Mesendoderm (in vitro differentiated cells): ENCODE measurements around the gene DENND4C.

ENCODE experiments used
- DNase-seq: peaks from one replicate; pipeline ENCODE4 v3.0.0; 2013
- H2AK5ac ChIP-seq: 2 replicates; pipeline ENCODE4 v1.6.1; 2013; ENCODE audit warnings: low read length, inconsistent platforms
- H2BK120ac ChIP-seq: 2 replicates; pipeline ENCODE4 v1.6.1; 2013; ENCODE audit warnings: low read depth, mild to moderate bottlenecking, low read length, moderate library complexity, mixed read lengths
- H2BK15ac ChIP-seq: replicated peaks from 2 replicates; pipeline ENCODE4 v1.6.1; 2013; ENCODE audit warnings: low read depth, mild to moderate bottlenecking, moderate library complexity
- H2BK5ac ChIP-seq: 2 replicates; pipeline ENCODE4 v1.6.1; 2013; ENCODE audit warnings: low read length, inconsistent platforms
- H3K18ac ChIP-seq: 2 replicates; pipeline ENCODE4 v1.6.1; 2013; ENCODE audit warnings: mild to moderate bottlenecking, low read length, mixed read lengths
- H3K23ac ChIP-seq: one replicate; pipeline ENCODE4 v1.6.1; 2013; ENCODE audit warnings: low read length
- H3K27ac ChIP-seq: 2 replicates; pipeline ENCODE4 v1.5.1; 2013; ENCODE audit warnings: low read depth, mild to moderate bottlenecking, inconsistent platforms, low read length, moderate library complexity
- H3K27me3 ChIP-seq: 2 replicates; pipeline ENCODE4 v1.6.1; 2013; ENCODE audit warnings: low read length, control low read depth, mild to moderate bottlenecking, inconsistent platforms; ENCODE audit not compliant: insufficient read depth, poor library complexity
- H3K36me3 ChIP-seq: 2 replicates; pipeline ENCODE4 v1.6.1; 2013; ENCODE audit warnings: low read length, inconsistent platforms; ENCODE audit not compliant: control insufficient read depth, insufficient read depth
- H3K4ac ChIP-seq: one replicate; pipeline ENCODE4 v1.6.1; 2013; ENCODE audit warnings: low read depth, mild to moderate bottlenecking, low read length, moderate library complexity
- H3K4me1 ChIP-seq: 2 replicates; pipeline ENCODE4 v1.6.1; 2013; ENCODE audit warnings: low read depth, low read length, inconsistent platforms; ENCODE audit not compliant: control insufficient read depth
- H3K4me2 ChIP-seq: 2 replicates; pipeline ENCODE4 v1.6.1; 2013; ENCODE audit warnings: low read length
- H3K4me3 ChIP-seq: 2 replicates; pipeline ENCODE4 v1.5.1; 2013; ENCODE audit warnings: mild to moderate bottlenecking, low read length
- H3K56ac ChIP-seq: one replicate; pipeline ENCODE4 v1.6.1; 2013; ENCODE audit warnings: low read length
- H3K79me1 ChIP-seq: 2 replicates; pipeline ENCODE4 v1.6.1; 2013; ENCODE audit warnings: low read length, inconsistent platforms
- H3K79me2 ChIP-seq: 2 replicates; pipeline ENCODE4 v1.6.1; 2013; ENCODE audit warnings: mild to moderate bottlenecking, low read length; ENCODE audit not compliant: control insufficient read depth, insufficient read depth
- H3K9ac ChIP-seq: 2 replicates; pipeline ENCODE4 v1.6.1; 2013; ENCODE audit warnings: low read length, inconsistent platforms
- H4K5ac ChIP-seq: one replicate; pipeline ENCODE4 v1.6.1; 2013; ENCODE audit warnings: low read length
- H4K8ac ChIP-seq: one replicate; pipeline ENCODE4 v1.6.1; 2013; ENCODE audit warnings: low read depth, mild to moderate bottlenecking, control low read depth, low read length, moderate library complexity
- WGBS: extraction: QIAGEN DNeasy Blood & Tissue Kit; methylation state at CpG from one replicate; pipeline ENCODE4 v1.1.7; 2013; ENCODE audit warnings: low lambda C conversion rate, missing lambda C conversion rate; ENCODE audit not compliant: insufficient coverage; ENCODE audit errors: extremely low coverage; 5-methylcytosine and 5-hydroxymethylcytosine counted together

Gene DENND4C

GRCh38 chr9:19229595-19230354 lies 718 bp upstream of the DENND4C start:
- Histone ChIP-seq H3K79me1 (peaks cover 2% of the 10 kb centered on the region), H3K27me3 (no peaks in the 10 kb centered on the region), H3K4me3 (peak overlapping the region; percentile 43), H3K56ac (peak overlapping the region; percentile 77), H3K27ac (peak overlapping the region; percentile 58), H3K4me1 (peaks cover 4% of the 10 kb centered on the region), H3K79me2 (peaks cover 11% of the 10 kb centered on the region), H4K8ac (no peak overlapping the region), H3K18ac (peak overlapping the region; percentile 33), H2BK120ac (no peak overlapping the region), H4K5ac (no peak overlapping the region), H3K9ac (peak overlapping the region; percentile 58), H2BK5ac (no peak overlapping the region), H3K36me3 (no peaks in the 10 kb centered on the region), H3K4ac (no peak overlapping the region), H2AK5ac (no peak overlapping the region), H3K4me2 (peak overlapping the region; percentile 87), H2BK15ac (no peak overlapping the region), H3K23ac (no peak overlapping the region)
- no CpG with 5 or more reads among the region's 41 CpGs for WGBS
- peak; percentile 89 for DNase-seq

GRCh38 chr9:19231126-19231903 lies 822 bp downstream of the DENND4C start:
- Histone ChIP-seq H3K4me3 (peak overlapping the region; percentile 82), H3K18ac (peak overlapping the region; percentile 52), H3K27me3 (no peaks in the 10 kb centered on the region), H4K5ac (no peak overlapping the region), H3K4ac (peak overlapping the region; percentile 72), H3K23ac (no peak overlapping the region), H2BK120ac (peak overlapping the region; percentile 18), H3K79me1 (peaks cover 2% of the 10 kb centered on the region), H3K79me2 (peaks cover 11% of the 10 kb centered on the region), H4K8ac (no peak overlapping the region), H2BK5ac (no peak overlapping the region), H2AK5ac (no peak overlapping the region), H3K4me2 (peak overlapping the region; percentile 78), H2BK15ac (no peak overlapping the region), H3K56ac (peak overlapping the region; percentile 97), H3K9ac (peak overlapping the region; percentile 92), H3K4me1 (peaks cover 4% of the 10 kb centered on the region), H3K27ac (peak overlapping the region; percentile 88), H3K36me3 (no peaks in the 10 kb centered on the region)
- no CpG with 5 or more reads among the region's 35 CpGs for WGBS
- DNase-seq, result peak; percentile 56

- Histone ChIP-seq H3K27ac (no peak overlapping the region), H3K79me2 (peaks cover 14% of the 10 kb centered on the region)
Observed at GRCh38 chr9:19231904-19232822, 1.7 kb downstream of the DENND4C start.

GRCh38 chr9:19232823-19233194 lies 2.3 kb downstream of the DENND4C start:
- H2BK15ac ChIP-seq, result no peak overlapping the region
- H2AK5ac ChIP-seq, result no peak overlapping the region
- H3K4me2 ChIP-seq, result no peak overlapping the region
- H3K4ac ChIP-seq, result no peak overlapping the region
- peaks cover 14% of the 10 kb centered on the region for H3K79me2 ChIP-seq
- H2BK5ac ChIP-seq, result no peak overlapping the region
- no peaks in the 10 kb centered on the region for H3K27me3 ChIP-seq
- H3K18ac ChIP-seq, result no peak overlapping the region
- H3K23ac ChIP-seq, result no peak overlapping the region
- no peaks in the 10 kb centered on the region for H3K36me3 ChIP-seq
- no peak overlapping the region for H3K27ac ChIP-seq
- H3K9ac ChIP-seq, result no peak overlapping the region
- peaks cover 4% of the 10 kb centered on the region for H3K4me1 ChIP-seq
- H3K79me1 ChIP-seq, result peaks cover 2% of the 10 kb centered on the region
- H4K5ac ChIP-seq, result no peak overlapping the region
- WGBS, result no CpG with 5 or more reads among the region's 1 CpG
- no peak overlapping the region for H2BK120ac ChIP-seq
- H3K4me3 ChIP-seq, result no peak overlapping the region
- H3K56ac ChIP-seq, result no peak overlapping the region
- H4K8ac ChIP-seq, result no peak overlapping the region
- DNase-seq, result no peak

More at GRCh38 chr9:19231904-19232822, 1.7 kb downstream of the DENND4C start:
- Histone ChIP-seq H3K23ac (no peak overlapping the region), H2AK5ac (no peak overlapping the region), H3K4me3 (peak overlapping the region; percentile 82), H3K9ac (peak overlapping the region; percentile 92), H3K18ac (no peak overlapping the region), H3K56ac (peak overlapping the region; percentile 76), H4K5ac (no peak overlapping the region), H4K8ac (no peak overlapping the region), H3K79me1 (peaks cover 2% of the 10 kb centered on the region), H3K36me3 (no peaks in the 10 kb centered on the region), H3K4me2 (peak overlapping the region; percentile 78), H3K27me3 (no peaks in the 10 kb centered on the region), H2BK5ac (no peak overlapping the region), H3K4ac (no peak overlapping the region), H3K4me1 (peaks cover 4% of the 10 kb centered on the region), H2BK120ac (no peak overlapping the region), H2BK15ac (peak overlapping the region; percentile 57)
- DNase-seq, result no peak
- 100% methylated on average over 2 of the region's 14 CpGs for WGBS

GRCh38 chr9:19233344-19233743 lies 2.9 kb downstream of the DENND4C start:
- Histone ChIP-seq H3K23ac (no peak overlapping the region), H3K4me3 (no peak overlapping the region), H2BK5ac (no peak overlapping the region), H3K79me2 (peaks cover 14% of the 10 kb centered on the region), H3K9ac (no peak overlapping the region), H2BK120ac (no peak overlapping the region), H3K4me2 (no peak overlapping the region), H3K27ac (no peak overlapping the region), H3K79me1 (peaks cover 2% of the 10 kb centered on the region), H3K36me3 (no peaks in the 10 kb centered on the region), H4K8ac (no peak overlapping the region), H3K4me1 (peaks cover 4% of the 10 kb centered on the region), H3K27me3 (no peaks in the 10 kb centered on the region), H2BK15ac (no peak overlapping the region), H3K18ac (no peak overlapping the region), H3K4ac (no peak overlapping the region), H2AK5ac (no peak overlapping the region), H4K5ac (no peak overlapping the region), H3K56ac (no peak overlapping the region)
- DNase-seq, result no peak
- no CpG with 5 or more reads among the region's 5 CpGs for WGBS
